ENCODE measurements around the gene NDUFAF4. TPM values are rescaled to one million over a fixed set of nuclear protein-coding genes. Genes with fewer than 3 reads are reported as not detected.

The NDUFAF4 gene
- 101 TPM for total RNA-seq
- long read RNA-seq, transcript NDUFAF4-201 (3 exons, 2,399 nt): major isoform, 35 of 38 reads
- long read RNA-seq, partial matches to known transcripts: 0 of 38 reads
- long read RNA-seq, other reads (novel, unspliced or antisense): 3 of 38 reads

- intact Hi-C loops (cut with DNase I): loop anchor here (2.0 to 10.0 kb wide), 3 partner anchors 60 to 353 kb away; partner anchors contain the start of gene GPR63
- DNase-seq (ENCODE audit: missing footprints): peak; percentile 97
- ATAC-seq: peak; percentile 100
Observed at GRCh38 chr6:96897396-96898240, at the start of gene NDUFAF4. Gene NDUFAF4, minus strand, starts transcription at chr6:96897891. Its CDS starts 90 bp downstream, at chr6:96897801.

GRCh38 chr6:96947055-96947454 lies 49.4 kb upstream of the NDUFAF4 start:
- no peak for DNase-seq (ENCODE audit: missing footprints)
- intact Hi-C loops (cut with DNase I): no loop called here

GRCh38 chr6:96943555-96944215 lies 46.0 kb upstream of the NDUFAF4 start:
- intact Hi-C loops (cut with DNase I): no loop called here
- no peak for DNase-seq (ENCODE audit: missing footprints)
- no peak for ATAC-seq

More at GRCh38 chr6:96947055-96947454, 49.4 kb upstream of the NDUFAF4 start:
- no peak for ATAC-seq

- ATAC-seq: no peak
- intact Hi-C loops (cut with DNase I): no loop called here
- no peak for DNase-seq (ENCODE audit: missing footprints)
Observed at GRCh38 chr6:96942676-96943075, 45.0 kb upstream of the NDUFAF4 start.

GRCh38 chr6:96940322-96940721 lies 42.6 kb upstream of the NDUFAF4 start:
- no peak for ATAC-seq
- intact Hi-C loops (cut with DNase I): no loop called here
- no peak for DNase-seq (ENCODE audit: missing footprints)

GRCh38 chr6:96939007-96939805 lies 41.5 kb upstream of the NDUFAF4 start:
- intact Hi-C loops (cut with DNase I): no loop called here
- no peak for DNase-seq (ENCODE audit: missing footprints)
- ATAC-seq: no peak

- DNase-seq (ENCODE audit: missing footprints): no peak
- intact Hi-C loops (cut with DNase I): no loop called here
- no peak for ATAC-seq
Observed at GRCh38 chr6:96934087-96934486, 36.4 kb upstream of the NDUFAF4 start.

GRCh38 chr6:96931198-96931597 lies 33.5 kb upstream of the NDUFAF4 start:
- DNase-seq (ENCODE audit: missing footprints) (no peak), ATAC-seq (no peak)
- intact Hi-C loops (cut with DNase I): no loop called here

- no peak for DNase-seq (ENCODE audit: missing footprints)
- no peak for ATAC-seq
- intact Hi-C loops (cut with DNase I): no loop called here
Observed at GRCh38 chr6:96929741-96930140, 32.0 kb upstream of the NDUFAF4 start.

- ATAC-seq (no peak), DNase-seq (ENCODE audit: missing footprints) (no peak)
- intact Hi-C loops (cut with DNase I): no loop called here
Observed at GRCh38 chr6:96927660-96928059, 30.0 kb upstream of the NDUFAF4 start.

- DNase-seq (ENCODE audit: missing footprints) (no peak), ATAC-seq (no peak)
- intact Hi-C loops (cut with DNase I): no loop called here
Observed at GRCh38 chr6:96926425-96926824, 28.7 kb upstream of the NDUFAF4 start.

- ATAC-seq (no peak), DNase-seq (ENCODE audit: missing footprints) (no peak)
- intact Hi-C loops (cut with DNase I): no loop called here
Observed at GRCh38 chr6:96925290-96925687, 27.6 kb upstream of the NDUFAF4 start.

- ATAC-seq (peak; percentile 71), DNase-seq (ENCODE audit: missing footprints) (no peak)
- intact Hi-C loops (cut with DNase I): no loop called here
Observed at GRCh38 chr6:96923871-96924493, 26.3 kb upstream of the NDUFAF4 start.

GRCh38 chr6:96923400-96923799 lies 25.7 kb upstream of the NDUFAF4 start:
- DNase-seq (ENCODE audit: missing footprints): no peak
- intact Hi-C loops (cut with DNase I): no loop called here
- no peak for ATAC-seq

GRCh38 chr6:96917098-96917497 lies 19.4 kb upstream of the NDUFAF4 start:
- intact Hi-C loops (cut with DNase I): no loop called here
- ATAC-seq (no peak), DNase-seq (ENCODE audit: missing footprints) (no peak)

GRCh38 chr6:96913621-96914020 lies 15.9 kb upstream of the NDUFAF4 start:
- ATAC-seq (no peak), DNase-seq (ENCODE audit: missing footprints) (no peak)
- intact Hi-C loops (cut with DNase I): no loop called here

GRCh38 chr6:96911751-96912150 lies 14.1 kb upstream of the NDUFAF4 start:
- no peak for ATAC-seq
- intact Hi-C loops (cut with DNase I): no loop called here
- DNase-seq (ENCODE audit: missing footprints): no peak

- DNase-seq (ENCODE audit: missing footprints) (no peak), ATAC-seq (no peak)
- intact Hi-C loops (cut with DNase I): no loop called here
Observed at GRCh38 chr6:96911171-96911570, 13.5 kb upstream of the NDUFAF4 start.

- ATAC-seq: no peak
- DNase-seq (ENCODE audit: missing footprints): no peak
- intact Hi-C loops (cut with DNase I): no loop called here
Observed at GRCh38 chr6:96909811-96910210, 12.1 kb upstream of the NDUFAF4 start.

Measured in Right ventricle myocardium inferior (tissue), 1 donor.